ENCODE results near the gene CDH5.

The CDH5 gene

GRCh38 chr16:66388350-66389139 lies 22.1 kb downstream of the CDH5 start:
- no peak for DNase-seq (ENCODE audit: low spot score)
- ChIA-PET CTCF (no interaction called here), POLR2A (ENCODE audit: low non-redundant PET) (no interaction called here)
- no peak for TF ChIP-seq CTCF (conservative IDR thresholded peaks at IDR 0.05; ENCODE audit: low read depth)
- H3K27ac ChIP-seq = no peak overlapping the region

DNA sequence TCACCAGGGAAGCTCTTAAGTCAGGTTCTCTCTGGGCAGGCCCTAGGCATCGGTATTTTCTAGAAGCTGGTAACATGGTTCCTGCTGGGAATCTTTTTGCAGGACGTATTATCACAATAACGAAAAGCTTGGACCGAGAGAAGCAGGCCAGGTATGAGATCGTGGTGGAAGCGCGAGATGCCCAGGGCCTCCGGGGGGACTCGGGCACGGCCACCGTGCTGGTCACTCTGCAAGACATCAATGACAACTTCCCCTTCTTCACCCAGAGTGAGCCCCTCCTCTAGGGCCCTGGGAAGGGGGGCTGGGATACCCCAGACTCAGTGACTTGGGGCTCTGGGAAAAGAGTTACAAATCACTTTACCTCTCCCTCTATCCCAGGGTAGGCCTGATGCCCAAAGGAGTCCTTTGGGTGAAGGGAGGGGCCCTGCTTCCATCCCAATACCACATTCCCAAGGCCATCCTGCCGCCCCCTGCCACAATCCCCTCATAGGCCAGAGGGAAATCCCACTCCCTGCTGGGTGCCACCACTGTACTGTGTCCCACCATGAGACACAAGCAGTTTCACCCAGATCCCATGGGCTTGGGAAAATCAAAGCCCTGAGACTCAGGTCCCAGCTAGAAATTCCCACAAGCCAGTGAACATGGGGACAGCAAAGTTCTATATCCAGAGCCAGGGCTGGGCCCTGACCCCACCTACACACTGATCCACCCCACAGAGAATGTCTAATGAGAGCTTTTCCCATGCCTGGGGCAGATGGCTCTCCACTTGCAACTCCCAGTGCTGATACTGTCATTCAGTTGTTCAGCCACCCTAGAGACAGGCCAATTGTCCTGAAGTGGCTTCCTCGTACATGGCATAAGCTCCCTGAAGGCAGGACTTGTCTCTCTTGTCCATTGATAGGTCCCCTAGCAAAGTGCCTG lies 23.0 kb downstream of the CDH5 start:
- CTCF ChIA-PET = no interaction called here

DNA sequence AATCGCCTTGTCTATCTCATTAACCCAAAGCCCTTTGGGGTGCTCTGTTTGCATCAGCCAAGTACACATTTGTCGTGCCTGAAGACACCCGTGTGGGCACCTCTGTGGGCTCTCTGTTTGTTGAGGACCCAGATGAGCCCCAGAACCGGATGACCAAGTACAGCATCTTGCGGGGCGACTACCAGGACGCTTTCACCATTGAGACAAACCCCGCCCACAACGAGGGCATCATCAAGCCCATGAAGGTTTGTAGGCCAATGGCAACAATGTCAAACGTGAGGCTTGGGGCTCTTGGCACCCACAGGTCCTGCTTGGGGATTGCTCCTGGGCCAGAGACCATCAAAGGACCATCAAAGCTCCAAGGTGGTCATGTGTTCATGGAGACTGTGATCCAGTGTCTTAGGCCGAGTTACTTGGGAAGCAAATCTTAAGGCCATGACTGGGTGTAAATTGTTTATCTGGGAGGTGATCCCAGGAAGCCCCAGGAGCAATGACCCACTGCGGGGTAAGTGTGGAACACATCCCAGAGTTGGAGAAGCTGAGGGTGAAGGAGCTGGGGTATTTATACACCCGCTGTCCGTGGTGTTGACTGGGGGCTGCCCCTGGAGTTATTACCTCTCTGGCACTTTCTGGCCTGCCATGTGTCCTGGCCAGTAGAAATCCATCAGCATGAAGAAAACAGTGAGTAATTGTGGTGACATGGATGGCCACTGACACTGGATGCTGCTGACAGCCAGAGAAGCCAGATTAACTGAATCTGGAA lies 24.0 kb downstream of the CDH5 start:
- ChIA-PET POLR2A (ENCODE audit: low non-redundant PET) (no interaction called here), CTCF (no interaction called here)
- no peak for TF ChIP-seq CTCF (conservative IDR thresholded peaks at IDR 0.05; ENCODE audit: low read depth)
- H3K27ac ChIP-seq = no peak overlapping the region
- DNase-seq (ENCODE audit: low spot score) = no peak

More for the DNA sequence above, 23.0 kb downstream of the CDH5 start:
- no peak overlapping the region for H3K27ac ChIP-seq
- no peak for DNase-seq (ENCODE audit: low spot score)
- POLR2A ChIA-PET (ENCODE audit: low non-redundant PET) = no interaction called here
- TF ChIP-seq CTCF (conservative IDR thresholded peaks at IDR 0.05; ENCODE audit: low read depth) = no peak

GRCh38 chr16:66391726-66392670 lies 25.5 kb downstream of the CDH5 start:
- ChIA-PET POLR2A (ENCODE audit: low non-redundant PET) (interaction anchor here (0.6 kb wide), 1 partner anchor 235 kb away, joined by 3 read pairs; no protein-coding TSS in a partner anchor), CTCF (interaction anchor here (0.5 to 0.6 kb wide), 3 partner anchors 28 to 161 kb away, joined by 3 to 4 read pairs (median 3); no protein-coding TSS in a partner anchor)
- TF ChIP-seq CTCF (conservative IDR thresholded peaks at IDR 0.05; ENCODE audit: low read depth) = no peak
- no peak overlapping the region for H3K27ac ChIP-seq
- no peak for DNase-seq (ENCODE audit: low spot score)

DNA sequence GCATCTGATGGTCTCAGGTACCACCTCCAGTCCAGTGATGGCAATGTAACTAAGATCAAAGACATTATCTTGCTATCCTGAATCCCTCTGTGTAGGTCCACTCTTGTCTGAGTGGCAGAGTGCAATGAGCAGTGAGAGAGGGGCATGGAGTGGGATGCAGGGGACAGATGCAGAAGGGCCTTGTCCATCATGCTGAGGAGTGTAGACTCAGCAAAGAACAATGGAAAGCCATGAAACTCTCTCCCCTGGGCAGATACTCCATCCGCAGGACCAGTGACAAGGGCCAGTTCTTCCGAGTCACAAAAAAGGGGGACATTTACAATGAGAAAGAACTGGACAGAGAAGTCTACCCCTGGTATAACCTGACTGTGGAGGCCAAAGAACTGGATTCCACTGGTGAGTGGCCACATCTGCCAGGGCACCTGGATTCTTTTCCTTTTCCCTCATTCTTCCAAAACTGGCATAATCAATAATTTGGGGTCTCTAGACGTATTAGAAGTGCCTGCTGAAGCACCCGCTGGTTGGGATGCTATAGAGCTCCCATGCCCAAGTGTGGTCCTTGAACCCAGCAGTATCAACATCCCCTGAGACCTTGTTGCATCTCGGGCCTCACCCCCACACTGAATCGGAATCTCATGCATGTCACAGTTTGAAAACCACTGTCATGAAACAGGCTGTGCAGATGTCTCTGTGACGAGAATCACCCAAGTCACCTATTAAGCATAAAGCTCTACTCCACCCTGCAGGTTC lies 29.5 kb downstream of the CDH5 start:
- POLR2A ChIA-PET (ENCODE audit: low non-redundant PET) = no interaction called here
- DNase-seq (ENCODE audit: low spot score) = no peak
- no peak overlapping the region for H3K27ac ChIP-seq
- TF ChIP-seq CTCF (conservative IDR thresholded peaks at IDR 0.05; ENCODE audit: low read depth) = no peak
- CTCF ChIA-PET = no interaction called here
